ENCODE data around the gene MAST4.

The MAST4 gene

DNA sequence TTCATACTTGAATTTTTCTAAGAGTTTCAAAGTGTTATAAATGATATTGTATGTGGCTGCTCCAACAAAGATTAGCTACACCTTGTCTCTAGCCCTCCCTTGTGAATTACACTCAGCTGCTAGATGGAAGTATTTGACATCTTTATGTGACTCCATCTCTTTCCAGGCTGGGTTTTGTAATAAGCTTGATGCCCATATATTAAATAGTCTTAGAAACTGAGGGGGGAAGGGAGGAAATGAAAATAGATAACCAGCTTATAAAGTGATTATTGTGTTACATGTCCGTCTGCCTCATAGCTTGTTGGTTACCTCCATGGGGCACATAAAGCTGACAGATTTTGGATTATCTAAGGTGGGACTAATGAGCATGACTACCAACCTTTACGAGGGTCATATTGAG is 537.0 kb downstream of the MAST4 start:
- DNase-seq (ENCODE audit: low read depth), result no peak
- TF ChIP-seq, protein P1, sequence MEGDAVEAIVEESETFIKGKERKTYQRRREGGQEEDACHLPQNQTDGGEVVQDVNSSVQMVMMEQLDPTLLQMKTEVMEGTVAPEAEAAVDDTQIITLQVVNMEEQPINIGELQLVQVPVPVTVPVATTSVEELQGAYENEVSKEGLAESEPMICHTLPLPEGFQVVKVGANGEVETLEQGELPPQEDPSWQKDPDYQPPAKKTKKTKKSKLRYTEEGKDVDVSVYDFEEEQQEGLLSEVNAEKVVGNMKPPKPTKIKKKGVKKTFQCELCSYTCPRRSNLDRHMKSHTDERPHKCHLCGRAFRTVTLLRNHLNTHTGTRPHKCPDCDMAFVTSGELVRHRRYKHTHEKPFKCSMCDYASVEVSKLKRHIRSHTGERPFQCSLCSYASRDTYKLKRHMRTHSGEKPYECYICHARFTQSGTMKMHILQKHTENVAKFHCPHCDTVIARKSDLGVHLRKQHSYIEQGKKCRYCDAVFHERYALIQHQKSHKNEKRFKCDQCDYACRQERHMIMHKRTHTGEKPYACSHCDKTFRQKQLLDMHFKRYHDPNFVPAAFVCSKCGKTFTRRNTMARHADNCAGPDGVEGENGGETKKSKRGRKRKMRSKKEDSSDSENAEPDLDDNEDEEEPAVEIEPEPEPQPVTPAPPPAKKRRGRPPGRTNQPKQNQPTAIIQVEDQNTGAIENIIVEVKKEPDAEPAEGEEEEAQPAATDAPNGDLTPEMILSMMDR (conservative IDR thresholded peaks at IDR 0.05; ENCODE audit: control insufficient read depth, insufficient read depth, low read depth, low read length), result no peak
- no peak overlapping the region for H3K4me3 ChIP-seq (ENCODE audit: control insufficient read depth, low read depth, low read length)

DNA sequence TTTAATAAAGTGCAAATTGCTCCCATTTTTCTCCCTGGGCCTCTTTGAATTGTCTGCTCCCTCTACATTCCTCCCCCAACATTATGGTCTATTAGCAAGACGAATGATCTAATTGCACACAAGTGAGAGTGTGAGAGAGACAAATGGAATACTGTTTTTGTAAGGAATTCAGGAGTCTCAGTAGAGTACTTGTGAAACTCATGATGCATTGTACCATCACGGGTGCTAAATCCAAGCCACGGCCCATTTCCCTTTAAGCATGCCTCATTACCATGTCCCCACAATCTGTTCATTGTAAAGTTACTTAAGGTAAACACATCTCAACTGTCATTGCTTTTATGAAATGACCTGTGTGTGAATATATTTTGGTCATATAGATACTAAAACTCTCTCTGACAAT is 537.6 kb downstream of the MAST4 start:
- TF ChIP-seq, protein P1 (conservative IDR thresholded peaks at IDR 0.05; ENCODE audit: control insufficient read depth, insufficient read depth, low read depth, low read length), result no peak
- no peak overlapping the region for H3K4me3 ChIP-seq (ENCODE audit: control insufficient read depth, low read depth, low read length)
- DNase-seq (ENCODE audit: low read depth), result no peak

DNA sequence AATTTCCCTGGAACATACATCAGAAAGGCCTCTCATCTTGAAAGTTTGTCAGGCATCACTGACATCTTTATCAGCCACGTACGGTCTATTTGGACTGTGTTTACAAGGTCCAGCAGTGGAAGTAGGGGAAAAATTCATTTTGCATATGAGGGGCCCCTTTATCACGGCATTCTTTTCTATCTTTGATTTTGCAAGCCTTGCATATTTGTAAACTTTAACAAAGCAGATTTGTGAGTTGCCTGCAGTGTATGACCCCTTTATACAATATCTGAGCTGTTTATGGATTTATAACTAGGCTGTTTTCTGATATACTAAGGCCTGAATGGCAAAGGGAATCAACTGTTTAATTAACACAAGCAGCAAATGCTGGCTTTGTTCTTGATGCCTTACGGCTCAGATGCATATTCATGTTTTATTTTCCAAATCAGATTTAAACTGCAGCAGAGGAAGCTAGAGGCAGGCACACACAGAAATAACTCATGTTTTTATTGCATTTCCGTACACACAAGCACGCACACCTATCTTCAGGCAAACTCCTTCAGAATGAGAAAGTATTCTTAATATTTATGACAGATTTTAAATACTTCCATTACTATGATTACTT is 539.3 kb downstream of the MAST4 start:
- H3K4me3 ChIP-seq (ENCODE audit: control insufficient read depth, low read depth, low read length), result no peak overlapping the region
- TF ChIP-seq, protein P1 (conservative IDR thresholded peaks at IDR 0.05; ENCODE audit: control insufficient read depth, insufficient read depth, low read depth, low read length), result no peak
- no peak for DNase-seq (ENCODE audit: low read depth)

DNA sequence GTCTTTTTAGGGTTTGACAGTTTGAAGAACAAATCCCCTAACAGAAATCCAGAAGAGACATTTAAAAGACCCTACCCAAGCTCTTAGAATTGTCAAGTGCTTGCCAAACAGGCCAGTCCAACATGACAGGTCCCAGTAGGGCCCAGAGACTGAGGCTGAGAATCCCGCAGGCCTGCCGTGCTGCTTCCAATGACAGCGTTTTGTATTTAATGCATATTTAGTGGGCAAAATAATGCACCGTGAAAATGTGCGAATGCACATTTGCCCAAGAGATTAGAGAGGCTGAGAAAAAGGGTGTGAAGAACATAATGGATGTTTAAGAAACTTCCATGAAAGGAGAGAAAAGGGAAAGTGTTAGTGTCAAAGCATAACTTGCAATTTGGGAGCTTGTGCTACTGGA is 542.8 kb downstream of the MAST4 start:
- DNase-seq (ENCODE audit: low read depth), result no peak
- TF ChIP-seq, protein P1 (conservative IDR thresholded peaks at IDR 0.05; ENCODE audit: control insufficient read depth, insufficient read depth, low read depth, low read length), result no peak
- no peak overlapping the region for H3K4me3 ChIP-seq (ENCODE audit: control insufficient read depth, low read depth, low read length)

DNA sequence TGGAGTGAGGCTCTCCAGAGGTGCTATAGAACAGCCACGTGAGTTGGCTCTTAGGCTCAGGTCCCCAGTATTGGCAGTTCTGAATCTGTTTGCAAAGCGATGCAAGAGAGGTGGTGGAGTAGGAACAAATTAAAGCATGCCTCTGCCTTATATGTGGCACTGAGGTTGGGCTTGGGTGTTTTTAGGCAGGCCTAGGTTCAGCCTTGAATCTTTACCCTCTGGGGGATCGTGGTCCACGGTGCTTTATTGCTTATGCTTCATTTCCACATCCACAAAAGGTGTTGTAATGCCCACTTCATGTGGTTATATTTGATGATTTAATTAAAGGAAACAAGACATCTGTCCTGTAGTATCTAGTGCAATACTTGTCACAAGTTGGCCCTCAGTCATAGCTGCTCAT is 544.2 kb downstream of the MAST4 start:
- TF ChIP-seq, protein P1 (conservative IDR thresholded peaks at IDR 0.05; ENCODE audit: control insufficient read depth, insufficient read depth, low read depth, low read length), result no peak
- no peak overlapping the region for H3K4me3 ChIP-seq (ENCODE audit: control insufficient read depth, low read depth, low read length)
- no peak for DNase-seq (ENCODE audit: low read depth)

DNA sequence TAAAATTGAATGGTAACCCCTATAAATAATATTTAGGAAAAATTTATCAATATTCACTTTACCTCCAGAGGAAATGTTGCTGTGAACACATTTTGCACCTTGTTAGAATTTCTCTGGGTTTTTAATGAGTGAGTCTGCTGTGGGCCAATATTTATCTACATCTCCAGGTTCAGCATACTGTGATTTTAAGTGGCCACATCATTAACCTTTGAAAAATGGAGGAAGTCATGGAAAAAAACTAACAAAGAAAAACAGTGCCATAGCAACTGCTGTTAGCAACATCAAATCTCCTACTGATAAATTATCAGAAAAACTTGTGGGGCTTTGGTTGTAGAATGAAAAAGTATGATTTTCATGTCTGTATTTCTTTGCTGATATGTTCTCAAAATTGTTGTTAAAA is 545.5 kb downstream of the MAST4 start:
- no peak for DNase-seq (ENCODE audit: low read depth)
- TF ChIP-seq, protein P1 (conservative IDR thresholded peaks at IDR 0.05; ENCODE audit: control insufficient read depth, insufficient read depth, low read depth, low read length), result no peak
- H3K4me3 ChIP-seq (ENCODE audit: control insufficient read depth, low read depth, low read length), result no peak overlapping the region

DNA sequence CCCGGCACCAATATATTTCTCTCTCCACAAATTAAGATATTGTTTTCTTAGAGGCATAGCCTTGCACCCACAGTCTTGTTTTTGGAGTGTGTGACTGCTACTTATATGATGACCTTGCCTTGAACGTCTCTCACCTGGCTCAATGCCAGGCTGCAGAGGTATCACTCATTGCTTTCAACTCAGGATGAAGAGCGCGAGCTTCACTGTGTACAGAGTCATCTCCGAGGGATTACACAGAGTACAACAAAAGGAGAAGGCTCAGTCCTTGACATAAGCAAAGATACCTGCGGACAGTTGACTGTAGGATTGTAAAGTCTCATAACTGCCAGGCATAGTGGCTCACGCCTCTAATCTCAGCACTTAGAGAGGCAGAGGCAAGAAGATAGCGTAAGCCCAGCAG is 546.6 kb downstream of the MAST4 start:
- TF ChIP-seq, protein P1 (conservative IDR thresholded peaks at IDR 0.05; ENCODE audit: control insufficient read depth, insufficient read depth, low read depth, low read length), result no peak
- DNase-seq (ENCODE audit: low read depth), result no peak
- H3K4me3 ChIP-seq (ENCODE audit: control insufficient read depth, low read depth, low read length), result no peak overlapping the region
